DMS153 treated with DMSO at 0.1 percent for 48 hours (cell line): ENCODE results near the gene SLC39A7.

Experiments used
- DNase-seq: peaks from one replicate; lab custom pipeline; 2025; ENCODE audit not compliant: unreplicated experiment; lab: John Stamatoyannopoulos, UW

The SLC39A7 gene

GRCh38 chr6:33204165-33204414 lies 3.4 kb downstream of the SLC39A7 start:
- no peak for DNase-seq

- peak; percentile 79 for DNase-seq
These were observed 3.9 kb downstream of the SLC39A7 start, which contains the start of gene HSD17B8 for GRCh38 chr6:33204415-33205190. TSS of gene HSD17B8 (plus strand) at chr6:33204655. CDS start at chr6:33204669, 14 bp downstream.

- no peak for DNase-seq
These were observed 4.7 kb downstream of the SLC39A7 start for GRCh38 chr6:33205191-33206026.

GRCh38 chr6:33206027-33206863 lies 5.6 kb downstream of the SLC39A7 start:
- DNase-seq, result no peak

- no peak for DNase-seq
These were observed 6.3 kb downstream of the SLC39A7 start for GRCh38 chr6:33206864-33207551.

GRCh38 chr6:33207552-33208090 lies 7.0 kb downstream of the SLC39A7 start:
- DNase-seq, result no peak

GRCh38 chr6:33208091-33208967 lies 7.7 kb downstream of the SLC39A7 start, which contains the start of gene RING1:
TSS of gene RING1 (plus strand) at chr6:33208500. CDS start at chr6:33208823, 323 bp downstream.
- peak; percentile 11 for DNase-seq

- no peak for DNase-seq
These were observed 9.2 kb downstream of the SLC39A7 start for GRCh38 chr6:33209856-33210255.

GRCh38 chr6:33211136-33211535 lies 10.5 kb downstream of the SLC39A7 start:
- DNase-seq, result no peak

- DNase-seq, result no peak
These were observed 11.2 kb downstream of the SLC39A7 start for GRCh38 chr6:33211666-33212422.

GRCh38 chr6:33212857-33213165 lies 12.1 kb downstream of the SLC39A7 start:
- no peak for DNase-seq

- no peak for DNase-seq
These were observed 12.7 kb downstream of the SLC39A7 start for GRCh38 chr6:33213166-33213988.

GRCh38 chr6:33213989-33214335 lies 13.3 kb downstream of the SLC39A7 start:
- no peak for DNase-seq

- DNase-seq, result no peak
These were observed 14.8 kb downstream of the SLC39A7 start for GRCh38 chr6:33215271-33216116.

GRCh38 chr6:33216117-33216649 lies 15.5 kb downstream of the SLC39A7 start:
- DNase-seq, result no peak

- no peak for DNase-seq
These were observed 16.6 kb downstream of the SLC39A7 start for GRCh38 chr6:33217246-33217645.

- DNase-seq, result no peak
These were observed 17.0 kb downstream of the SLC39A7 start for GRCh38 chr6:33217681-33218080.
